Right ventricle myocardium inferior (tissue), 1 donor: ENCODE results near the gene EML4. TPM values are rescaled to one million over a fixed set of nuclear protein-coding genes. Genes with fewer than 3 reads are reported as not detected.

Experiments
- ATAC-seq: fragments of 200-7000 bp; cut with Tn5 transposase; one replicate; pipeline ENCODE4 v1.9.1; 2020; ENCODE audit warnings: mild to moderate bottlenecking, moderate library complexity
- DNase-seq: peaks from one replicate; pipeline ENCODE4 v3.0.0; 2021; ENCODE audit errors: missing footprints
- intact Hi-C: fragments of 100-400 bp; cut with DNase I; formaldehyde crosslinking; loops from one replicate; pipeline ENCODE4 v1.11.0; 2022
- total RNA-seq: library from RNA; stranded (reverse); fragmentation: NEBNext Ultra II Directional; extraction: Animal tissue kit (Norgen Biotek cat#: 25700); gene quantifications from one replicate; pipeline ENCODE4 v1.2.1, GENCODE V29; 2021
- donor health status: DM: no; HTN: yes; CAD: no; lungs with severe emphysema.

Gene EML4
- total RNA-seq, 1 donor from 2014 or later, result 5.6 TPM

DNA sequence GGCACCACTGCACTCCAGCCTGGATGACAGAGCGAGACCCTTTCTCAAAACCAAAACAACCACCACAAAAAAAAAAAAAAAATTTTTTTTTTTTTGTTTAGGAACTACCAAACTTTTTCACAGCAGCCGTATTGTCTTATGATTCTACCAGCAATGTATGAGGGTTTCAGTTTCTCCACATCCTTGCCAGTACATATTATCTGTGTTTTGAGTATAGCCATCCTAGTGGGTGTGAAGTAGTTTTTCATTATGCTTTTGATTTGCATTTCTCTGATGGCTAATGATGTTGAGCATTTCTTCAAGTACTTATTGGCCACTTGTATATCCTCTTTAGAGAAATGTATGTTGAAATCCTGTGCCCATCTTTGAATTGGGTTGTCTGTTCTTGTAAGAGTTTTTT, 140.2 kb downstream of the EML4 start:
- ATAC-seq (no peak), DNase-seq (no peak)
- intact Hi-C loops, result no loop called here

- no peak for DNase-seq
- intact Hi-C loops, result no loop called here
- no peak for ATAC-seq
Measured at GRCh38 chr2:42310007-42310515, 140.9 kb downstream of the EML4 start.

DNA sequence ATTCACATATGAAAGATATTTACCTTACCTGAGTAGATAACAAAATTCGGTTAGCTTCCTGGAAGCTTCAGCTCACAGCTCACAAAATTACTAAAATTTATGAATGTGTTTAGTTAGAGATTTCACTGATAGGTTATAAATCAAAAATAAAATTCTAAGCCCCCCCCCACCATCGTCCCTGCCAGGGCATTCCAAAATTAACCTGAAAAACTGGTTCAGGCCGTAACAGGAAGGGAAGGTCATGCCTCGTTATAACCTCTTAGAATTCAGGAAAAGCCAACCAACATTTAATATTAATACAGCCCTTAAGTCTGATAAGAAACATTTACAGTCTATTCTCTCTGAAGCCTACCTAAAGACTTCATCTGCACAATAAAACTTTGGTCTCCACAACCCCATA, 143.0 kb downstream of the EML4 start:
- ATAC-seq, result no peak
- intact Hi-C loops, result no loop called here
- DNase-seq, result no peak

DNA sequence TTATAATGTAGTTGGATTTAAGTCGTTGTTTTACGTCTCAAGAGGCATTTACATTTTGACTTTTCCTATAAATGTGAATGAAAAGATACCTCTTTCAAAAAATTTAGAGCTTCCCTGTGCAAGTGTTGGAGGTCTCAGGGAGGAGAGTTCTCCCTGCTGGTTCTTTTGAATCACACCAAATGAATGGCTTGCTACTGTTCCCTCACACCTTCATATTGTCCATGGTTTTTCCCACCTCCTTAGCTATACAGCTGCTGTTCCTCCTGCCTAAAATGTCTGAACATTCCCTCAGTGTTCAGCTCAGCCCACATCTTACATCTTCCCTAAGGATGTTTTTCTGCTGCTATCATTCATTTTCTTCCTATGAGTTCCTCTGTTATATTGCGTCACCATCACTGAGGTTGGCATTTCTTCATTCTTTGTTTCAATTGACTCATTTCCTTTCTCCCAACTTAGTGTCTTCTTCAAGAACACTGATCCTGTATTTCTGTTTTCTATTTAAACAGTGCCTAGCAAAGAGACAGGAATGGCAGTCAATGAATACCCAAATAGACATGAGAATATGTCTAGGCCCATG, 145.8 kb downstream of the EML4 start:
- no peak for ATAC-seq
- intact Hi-C loops, result no loop called here
- no peak for DNase-seq

- intact Hi-C loops, result no loop called here
- no peak for ATAC-seq
Measured at GRCh38 chr2:42315844-42316470, 146.8 kb downstream of the EML4 start.

DNA sequence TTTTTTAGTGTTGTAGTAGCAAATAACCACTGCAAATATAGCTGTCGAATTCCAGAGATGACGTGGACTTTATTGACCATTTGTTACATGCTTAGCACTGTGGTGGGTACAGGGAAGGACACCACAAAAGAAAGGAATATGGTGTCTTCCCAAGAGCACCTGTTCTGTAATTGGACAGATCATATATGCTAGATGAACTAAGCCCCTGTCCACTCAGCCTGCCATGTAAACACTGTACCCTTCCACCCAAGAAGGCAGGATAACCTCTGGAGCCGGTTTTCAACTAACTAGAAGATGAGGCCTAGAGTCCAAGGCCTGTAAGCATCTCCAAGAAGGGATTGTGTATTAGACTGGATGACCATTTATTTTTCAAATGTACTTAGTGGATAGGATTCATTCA, 147.8 kb downstream of the EML4 start:
- ATAC-seq (no peak), DNase-seq (no peak)
- intact Hi-C loops, result no loop called here

More at GRCh38 chr2:42315844-42316470, 146.8 kb downstream of the EML4 start:
- no peak for DNase-seq

GRCh38 chr2:42317486-42317885, 148.3 kb downstream of the EML4 start:
- ATAC-seq, result no peak
- DNase-seq, result no peak
- intact Hi-C loops, result no loop called here

GRCh38 chr2:42317945-42318344, 148.8 kb downstream of the EML4 start:
- intact Hi-C loops, result no loop called here
- ATAC-seq (no peak), DNase-seq (no peak)

DNA sequence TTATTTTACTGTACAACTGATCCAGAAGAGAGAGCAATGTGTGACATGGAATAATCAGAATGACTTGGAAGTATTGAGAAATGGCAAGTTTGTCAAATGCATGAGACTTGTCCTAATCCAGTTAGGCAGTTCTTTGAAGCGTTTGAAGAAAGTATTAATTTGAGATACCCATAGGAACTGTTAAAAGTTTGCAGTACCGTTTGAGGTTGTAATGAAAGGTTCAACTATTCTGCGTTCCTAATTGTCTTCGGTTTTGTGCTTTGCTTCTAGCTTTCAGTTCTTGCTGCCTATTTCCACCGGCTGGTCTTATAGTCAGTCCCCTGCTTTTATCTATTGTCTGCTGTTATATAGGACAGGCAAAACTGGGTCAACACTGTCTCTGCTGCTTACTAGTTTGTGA, 150.1 kb downstream of the EML4 start:
- intact Hi-C loops, result no loop called here
- ATAC-seq (no peak), DNase-seq (no peak)

DNA sequence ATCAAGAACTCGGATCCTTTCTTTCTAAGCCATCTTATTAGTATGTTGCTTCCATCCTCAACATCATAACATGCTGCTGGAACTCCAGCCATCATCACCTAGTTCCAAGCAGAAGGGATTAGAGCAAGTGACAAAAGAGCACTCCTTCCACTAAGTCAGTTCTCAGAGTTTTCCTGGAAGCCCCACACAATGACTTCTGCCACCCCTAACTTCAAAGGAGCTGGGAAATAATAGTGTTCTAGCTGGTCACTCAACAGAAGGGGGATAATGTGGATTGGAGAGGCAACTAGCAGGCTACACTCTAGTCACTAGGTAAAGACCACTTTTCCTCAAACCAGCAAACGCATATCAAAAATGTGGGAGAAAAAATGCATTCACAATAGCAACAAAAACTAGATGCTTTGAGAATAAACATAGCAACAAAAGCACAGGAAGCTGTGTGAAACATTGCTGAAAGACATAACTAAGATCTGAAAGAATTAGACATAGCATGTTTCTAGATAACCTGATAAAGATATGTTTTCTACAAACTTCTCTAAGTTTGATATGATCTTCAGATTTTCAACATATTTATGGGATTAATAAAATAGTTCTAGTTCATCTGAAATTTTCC, 152.4 kb downstream of the EML4 start:
- DNase-seq, result no peak
- ATAC-seq, result no peak
- intact Hi-C loops, result no loop called here

DNA sequence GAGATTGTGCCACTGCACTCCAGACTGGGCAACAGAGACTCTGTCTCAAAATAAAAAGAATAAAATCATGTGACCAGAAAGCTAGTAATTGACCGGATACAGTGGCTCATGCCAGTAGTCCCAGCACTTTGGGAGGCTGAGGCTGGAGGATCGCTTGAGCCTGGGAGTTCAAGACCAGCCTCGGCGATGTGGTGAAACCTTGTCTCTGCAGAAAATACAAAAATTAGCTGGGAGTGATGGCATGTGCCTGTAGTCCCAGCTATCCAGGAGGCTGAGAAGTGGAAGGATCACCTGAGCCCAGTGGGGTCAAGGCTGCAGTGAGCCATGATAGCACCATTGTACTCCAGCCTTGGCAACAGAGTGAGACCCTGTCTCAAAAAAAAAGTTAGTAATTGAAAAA, 155.1 kb downstream of the EML4 start:
- ATAC-seq, result no peak
- DNase-seq, result no peak
- intact Hi-C loops, result no loop called here

DNA sequence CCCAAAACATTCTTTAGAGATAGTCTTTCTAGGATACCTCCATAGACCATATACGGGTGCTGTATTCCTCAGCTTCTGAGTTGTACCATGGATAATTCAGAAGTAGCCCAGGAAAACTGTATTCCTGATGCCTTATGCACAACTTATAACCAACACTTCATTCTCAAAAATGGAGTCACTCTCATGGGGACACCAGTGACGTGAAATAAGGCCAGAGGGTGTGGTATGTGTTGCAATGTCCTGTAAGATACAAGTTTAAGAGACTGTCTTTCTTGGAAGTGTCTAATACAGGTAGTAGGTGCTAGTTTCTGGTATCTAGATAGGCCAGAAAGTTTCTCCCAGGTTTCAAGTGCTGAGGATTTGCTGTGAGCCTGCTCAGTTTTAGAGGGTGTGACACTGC, 155.8 kb downstream of the EML4 start:
- ATAC-seq (no peak), DNase-seq (no peak)
- intact Hi-C loops, result no loop called here

GRCh38 chr2:42325609-42326008, 156.5 kb downstream of the EML4 start:
- no peak for DNase-seq
- no peak for ATAC-seq
- intact Hi-C loops, result no loop called here

DNA sequence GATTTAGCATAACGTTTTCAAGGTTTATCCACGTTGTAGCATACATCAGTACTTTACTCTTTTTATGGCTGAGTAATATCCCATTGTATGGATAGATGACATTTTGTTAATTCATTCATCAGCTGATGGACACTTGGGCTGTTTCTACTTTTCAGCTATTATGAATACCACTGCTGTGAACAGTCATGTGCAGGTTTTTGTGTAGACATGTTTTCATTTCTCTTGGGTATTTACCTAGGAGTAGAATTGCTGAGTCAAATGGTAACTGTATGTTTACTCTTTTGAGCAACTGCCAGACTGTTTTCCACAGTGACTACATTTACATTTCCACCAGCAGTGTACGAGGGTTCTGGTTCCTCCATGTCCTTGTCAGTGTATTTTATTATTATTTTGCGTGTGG, 158.0 kb downstream of the EML4 start:
- DNase-seq (no peak), ATAC-seq (no peak)
- intact Hi-C loops, result no loop called here

- intact Hi-C loops, result loop anchor here (2.0 kb wide), 1 partner anchor 231 kb away; no protein-coding TSS in a partner anchor
- ATAC-seq, result no peak
Measured at GRCh38 chr2:42328148-42328833, 159.1 kb downstream of the EML4 start.

GRCh38 chr2:42328923-42329322, 159.8 kb downstream of the EML4 start:
- intact Hi-C loops, result loop anchor here (2.0 kb wide), 1 partner anchor 232 kb away; no protein-coding TSS in a partner anchor
- DNase-seq (no peak), ATAC-seq (no peak)

More at GRCh38 chr2:42328148-42328833, 159.1 kb downstream of the EML4 start:
- DNase-seq, result no peak

GRCh38 chr2:42329736-42330135, 160.6 kb downstream of the EML4 start:
- intact Hi-C loops, result loop anchor here (2.0 kb wide), 1 partner anchor 233 kb away; no protein-coding TSS in a partner anchor
- ATAC-seq (no peak), DNase-seq (no peak)

GRCh38 chr2:42331569-42332284, 162.6 kb downstream of the EML4 start:
- no peak for ATAC-seq
- intact Hi-C loops, result no loop called here
- DNase-seq, result no peak

DNA sequence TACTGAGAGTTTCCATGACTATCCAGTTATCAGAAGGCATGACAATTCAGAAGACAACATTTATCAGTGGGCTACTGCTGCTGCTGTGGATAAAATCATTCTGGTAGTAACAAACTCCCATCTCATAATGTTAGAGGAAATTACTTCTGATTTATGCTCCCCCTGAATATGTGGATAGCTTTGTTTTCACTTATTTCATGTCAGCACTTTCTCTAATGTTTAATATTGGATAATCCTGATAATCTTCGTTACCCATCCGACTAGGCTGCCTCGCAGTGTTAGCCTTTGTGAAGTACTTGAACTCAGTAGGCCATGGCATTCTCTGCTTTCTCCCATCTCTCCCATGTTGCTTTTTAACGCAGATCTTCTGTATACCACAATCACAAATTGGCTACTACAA, 163.4 kb downstream of the EML4 start:
- ATAC-seq, result no peak
- intact Hi-C loops, result no loop called here
- no peak for DNase-seq
